ENCODE results near the gene RBM17. TPM values are rescaled to one million over a fixed set of nuclear protein-coding genes. Genes with fewer than 3 reads are reported as not detected.

Gene RBM17
- total and polyA plus RNA-seq, 10 of the 15 experiments (the other 5 are each of a cell fraction or from before 2014, with no cell fraction given): 28.4 to 181 (median 83.9) TPM

DNA sequence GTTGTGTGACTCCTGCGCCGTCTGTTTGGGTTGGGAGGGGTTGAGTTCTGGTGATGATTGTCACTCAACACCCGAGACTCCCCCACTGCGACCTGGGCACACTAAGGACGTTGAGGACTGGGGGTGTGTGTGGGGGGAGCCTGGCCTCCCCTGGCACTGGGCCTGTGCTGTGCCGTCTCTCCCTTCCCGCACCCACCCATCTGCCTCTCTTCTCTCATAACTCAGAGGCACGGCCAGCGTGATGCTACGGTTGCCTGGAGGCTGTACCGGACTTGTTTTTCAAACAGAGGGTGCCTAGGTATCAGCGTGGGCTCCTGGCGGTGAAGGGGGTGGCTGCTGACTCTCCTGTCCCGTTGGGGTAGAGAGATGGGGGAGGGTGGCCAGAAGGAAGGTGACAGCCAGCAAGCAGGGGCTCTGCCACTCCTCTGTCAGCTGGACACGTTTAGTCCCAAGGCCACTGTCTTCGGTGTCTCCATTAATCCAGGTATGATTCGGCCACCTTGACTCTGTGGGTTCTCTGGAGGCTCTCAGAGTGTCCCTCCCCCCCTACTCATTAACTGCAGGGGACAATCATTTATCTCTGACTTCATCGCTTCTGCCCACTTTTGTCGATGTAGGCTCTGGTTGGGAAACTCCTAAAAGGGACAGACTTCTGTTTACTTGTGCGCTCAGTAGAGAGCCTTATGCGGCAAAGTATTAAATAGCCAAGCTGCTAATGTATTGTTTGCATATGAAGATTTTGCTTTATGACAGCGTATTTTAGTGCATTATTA lies 57.4 kb downstream of the RBM17 start:
- ChIA-PET RAD21 (ENCODE audit: unreplicated experiment) (interaction anchor here (1.1 to 8.1 kb wide), 4 partner anchors 10 to 260 kb away, joined by 3 to 69 read pairs (median 10); no protein-coding TSS in a partner anchor), CTCF (interaction anchor here (1.1 to 2.9 kb wide), 6 partner anchors 10 to 260 kb away, joined by 3 to 10 read pairs (median 5); no protein-coding TSS in a partner anchor), POLR2A (interaction anchor here (1.0 to 1.2 kb wide), 2 partner anchors 10 to 89 kb away, joined by 3 read pairs; no protein-coding TSS in a partner anchor), SMC1A (ENCODE audit: uncharacterized antibody, unreplicated experiment) (interaction anchor here (1.1 to 2.4 kb wide), 6 partner anchors 11 to 255 kb away, joined by 3 to 7 read pairs (median 3); partner anchors contain the start of gene PFKFB3)
- 70% methylated on average over 22 of the region's 22 CpGs for WGBS (ENCODE audit: insufficient coverage, insufficient replicate concordance, low lambda C conversion rate, missing lambda C conversion rate)
- Histone ChIP-seq H3K27me3 (replicated peaks in 1 of 2; ENCODE audit: control insufficient read depth in 2 of 2, insufficient read depth in 2 of 2, low read length in 1 of 2) (no peaks in the 10 kb centered on the region), H3K27ac (ENCODE audit: control insufficient read depth, insufficient read depth) (no peak overlapping the region), H3K9me3 (replicated peaks; ENCODE audit: control insufficient read depth, insufficient read depth, low read length) (no peaks in the 10 kb centered on the region), H4K20me1 (ENCODE audit: control insufficient read depth, insufficient read depth) (no peaks in the 10 kb centered on the region), H3K36me3 (ENCODE audit: control insufficient read depth in 2 of 2, insufficient read depth in 2 of 2, low read length in 1 of 2) (no peaks in the 10 kb centered on the region), H3K79me2 (ENCODE audit: control insufficient read depth, insufficient read depth, low read length) (peaks cover 12% of the 10 kb centered on the region; the same call in 1 of the 2 replicates), H3K4me2 (ENCODE audit: control insufficient read depth, insufficient read depth) (peak overlapping the region; percentile 91), H3K9ac (ENCODE audit: control insufficient read depth, insufficient read depth, low read length) (peak overlapping the region; percentile 68; the same call in 1 of the 2 replicates), H3K4me1 (ENCODE audit: control insufficient read depth, insufficient read depth, low read length) (peaks cover 45% of the 10 kb centered on the region), H2AFZ (ENCODE audit: control insufficient read depth, low read depth, low read length) (no peak overlapping the region), H3K4me3 (peak overlapping the region; percentile 88)
- DNase-seq (ENCODE audit: low read depth, low spot score): no peak
- FAIRE-seq: no peak
- no TSS peak for BruUV-seq (replicated peaks)
- intact Hi-C loops (cut with micrococcal nuclease; ENCODE audit: unreplicated experiment) (no loop called here), in situ Hi-C loops (cut with MboI) (no loop called here)
- TF ChIP-seq FOXM1 (IDR thresholded peaks at IDR 0.05; ENCODE audit: low read depth, low read length) (no peak), ETV6 (conservative IDR thresholded peaks at IDR 0.05 in 1 of 2, IDR thresholded peaks at IDR 0.05 in 1 of 2; ENCODE audit: borderline replicate concordance in 1 of 2, low read depth in 1 of 2) (no peak), JUNB (IDR thresholded peaks at IDR 0.05) (no peak), ATF3 (IDR thresholded peaks at IDR 0.05; ENCODE audit: borderline replicate concordance, extremely low read depth, low read depth, low read length) (no peak), PKNOX1 (IDR thresholded peaks at IDR 0.05) (peak; percentile 39; the same call in 1 of the 2 replicates), TCF12 (IDR thresholded peaks at IDR 0.05; ENCODE audit: low read depth, low read length) (no peak)
- TF ChIP-seq, protein P1, sequence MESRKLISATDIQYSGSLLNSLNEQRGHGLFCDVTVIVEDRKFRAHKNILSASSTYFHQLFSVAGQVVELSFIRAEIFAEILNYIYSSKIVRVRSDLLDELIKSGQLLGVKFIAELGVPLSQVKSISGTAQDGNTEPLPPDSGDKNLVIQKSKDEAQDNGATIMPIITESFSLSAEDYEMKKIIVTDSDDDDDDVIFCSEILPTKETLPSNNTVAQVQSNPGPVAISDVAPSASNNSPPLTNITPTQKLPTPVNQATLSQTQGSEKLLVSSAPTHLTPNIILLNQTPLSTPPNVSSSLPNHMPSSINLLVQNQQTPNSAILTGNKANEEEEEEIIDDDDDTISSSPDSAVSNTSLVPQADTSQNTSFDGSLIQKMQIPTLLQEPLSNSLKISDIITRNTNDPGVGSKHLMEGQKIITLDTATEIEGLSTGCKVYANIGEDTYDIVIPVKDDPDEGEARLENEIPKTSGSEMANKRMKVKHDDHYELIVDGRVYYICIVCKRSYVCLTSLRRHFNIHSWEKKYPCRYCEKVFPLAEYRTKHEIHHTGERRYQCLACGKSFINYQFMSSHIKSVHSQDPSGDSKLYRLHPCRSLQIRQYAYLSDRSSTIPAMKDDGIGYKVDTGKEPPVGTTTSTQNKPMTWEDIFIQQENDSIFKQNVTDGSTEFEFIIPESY (IDR thresholded peaks at IDR 0.05): no peak
- no peak for ATAC-seq
